HG02884 (cell line): ENCODE results near the gene JAKMIP2.
A peak's percentile ranks its signal among the peaks of the same experiment; 100 is the strongest.
"Not testable (repeated sequence)": the region's sequence is repeated elsewhere in the genome, so short reads cannot be mapped to it uniquely, and the experiment has no call there.

Experiments used
- ATAC-seq: cut with Tn5 transposase; IDR thresholded peaks from one replicate; pipeline ENCODE4 v1.9.1; 2021; ENCODE audit warnings: mild to moderate bottlenecking, moderate library complexity; ENCODE audit not compliant: unreplicated experiment

JAKMIP2 gene

GRCh38 chr5:147617711-147618350 lies 164.7 kb downstream of the JAKMIP2 start:
- ATAC-seq = no peak

GRCh38 chr5:147617191-147617606 lies 165.3 kb downstream of the JAKMIP2 start:
- ATAC-seq = no peak

GRCh38 chr5:147616421-147616820 lies 166.1 kb downstream of the JAKMIP2 start:
- ATAC-seq = no peak

- no peak for ATAC-seq
Measured at GRCh38 chr5:147613359-147613758, 169.2 kb downstream of the JAKMIP2 start.

- ATAC-seq = no peak
Measured at GRCh38 chr5:147611483-147611882, 171.0 kb downstream of the JAKMIP2 start.

GRCh38 chr5:147610798-147611197 lies 171.7 kb downstream of the JAKMIP2 start:
- no peak for ATAC-seq

GRCh38 chr5:147601652-147602051 lies 180.9 kb downstream of the JAKMIP2 start:
- ATAC-seq = no peak

- no peak for ATAC-seq
Measured at GRCh38 chr5:147591120-147591519, 191.4 kb downstream of the JAKMIP2 start.

GRCh38 chr5:147590096-147590495 lies 192.4 kb downstream of the JAKMIP2 start:
- ATAC-seq = no peak

- ATAC-seq = no peak
Measured at GRCh38 chr5:147586832-147587231, 195.7 kb downstream of the JAKMIP2 start.

GRCh38 chr5:147586221-147586620 lies 196.3 kb downstream of the JAKMIP2 start:
- no peak for ATAC-seq

GRCh38 chr5:147582272-147582671 lies 200.3 kb downstream of the JAKMIP2 start:
- ATAC-seq = not testable (repeated sequence)

GRCh38 chr5:147580418-147580817 lies 202.1 kb downstream of the JAKMIP2 start:
- ATAC-seq = not testable (repeated sequence)

- ATAC-seq = no peak
Measured at GRCh38 chr5:147578228-147579024, 204.1 kb downstream of the JAKMIP2 start.

GRCh38 chr5:147576646-147577535 lies 205.6 kb downstream of the JAKMIP2 start:
- peak; percentile 63 for ATAC-seq

- ATAC-seq = no peak
Measured at GRCh38 chr5:147575598-147575997, 206.9 kb downstream of the JAKMIP2 start.

- no peak for ATAC-seq
Measured at GRCh38 chr5:147573211-147573610, 209.3 kb downstream of the JAKMIP2 start.

- no peak for ATAC-seq
Measured at GRCh38 chr5:147568710-147569406, 213.7 kb downstream of the JAKMIP2 start.

GRCh38 chr5:147567917-147568598 lies 214.5 kb downstream of the JAKMIP2 start:
- no peak for ATAC-seq

- no peak for ATAC-seq
Measured at GRCh38 chr5:147565524-147565923, 217.0 kb downstream of the JAKMIP2 start.
